AG04450 (cell line): ENCODE measurements around the gene SLC2A1. TPM values are rescaled to one million over a fixed set of nuclear protein-coding genes. Genes with fewer than 3 reads are reported as not detected.

Source experiments
- CTCF ChIA-PET: fragments of 300-600, 350-600 bp; formaldehyde crosslinking; extraction: SDS; loops from one replicate; lab custom pipeline; 2022; ENCODE audit warnings: antibody characterized with exemption, inconsistent platforms; lab: Charles Lee
- POLR2A ChIA-PET: fragments of 350-600 bp; formaldehyde crosslinking; extraction: SDS; loops from one replicate; lab custom pipeline; 2021; ENCODE audit warnings: antibody characterized with exemption, inconsistent platforms; lab: Yijun Ruan, JAX
- DNase-seq: peaks from one replicate; pipeline ENCODE4 v3.0.0-alpha.2; 2011; ENCODE audit warnings: low read depth, low spot score
- H3K27ac ChIP-seq: one replicate; pipeline ENCODE4 v1.5.1; 2012; ENCODE audit warnings: low read depth, low read length, control low read depth
- H3K27me3 ChIP-seq: one replicate; pipeline ENCODE4 v1.6.0; 2012; ENCODE audit warnings: low read length; ENCODE audit not compliant: control insufficient read depth, insufficient read depth
- H3K4me3 ChIP-seq: 2 replicates; pipeline ENCODE4 v1.5.1; 2011; ENCODE audit warnings: mild to moderate bottlenecking, low read depth, low read length, control low read depth
- H3K9me3 ChIP-seq: 2 replicates; pipeline ENCODE4 v1.5.1; 2012; ENCODE audit warnings: low read length; ENCODE audit not compliant: control insufficient read depth, insufficient read depth
- CTCF ChIP-seq: IDR thresholded peaks from 2 replicates; pipeline ENCODE4 v1.5.1; 2011; ENCODE audit warnings: low read depth, low read length, control low read depth, inconsistent platforms
- polyA plus RNA-seq: library from polyadenylated mRNA; depleted of rRNA; stranded (reverse); fragments of >200 nt; gene quantifications from 2 replicates; pipeline ENCODE4 v1.2.3, GENCODE V29; 2011

Gene SLC2A1
- polyA plus RNA-seq, 1 experiment, result 114 TPM

- Histone ChIP-seq H3K27me3 (no peaks in the 10 kb centered on the region), H3K27ac (peak overlapping the region; percentile 85), H3K9me3 (no peaks in the 10 kb centered on the region), H3K4me3 (no peak overlapping the region)
- TF ChIP-seq CTCF, result no peak
- POLR2A ChIA-PET, result interaction anchor here (0.6 to 3.1 kb wide), 3 partner anchors 8 to 198 kb away, joined by 3 to 20 read pairs (median 4); partner anchors contain the start of gene ZNF691
- DNase-seq, result no peak
- CTCF ChIA-PET, result interaction anchor here (3.5 kb wide), 1 partner anchor 109 kb away, joined by 16 read pairs; no protein-coding TSS in a partner anchor
Observed at GRCh38 chr1:42964044-42964812, 5.6 kb upstream of the SLC2A1 start.

GRCh38 chr1:42963378-42964043 is 4.8 kb upstream of the SLC2A1 start:
- Histone ChIP-seq H3K27me3 (no peaks in the 10 kb centered on the region), H3K27ac (peak overlapping the region; percentile 85), H3K9me3 (no peaks in the 10 kb centered on the region), H3K4me3 (no peak overlapping the region)
- peak; percentile 89 for DNase-seq
- CTCF ChIA-PET, result interaction anchor here (3.5 kb wide), 1 partner anchor 110 kb away, joined by 16 read pairs; no protein-coding TSS in a partner anchor
- no peak for TF ChIP-seq CTCF
- POLR2A ChIA-PET, result interaction anchor here (0.6 to 3.1 kb wide), 3 partner anchors 8 to 197 kb away, joined by 3 to 20 read pairs (median 4); partner anchors contain the start of gene ZNF691

- Histone ChIP-seq H3K27me3 (no peaks in the 10 kb centered on the region), H3K9me3 (peaks cover 1% of the 10 kb centered on the region; the same call in 1 of the 2 replicates), H3K27ac (peak overlapping the region; percentile 91), H3K4me3 (no peak overlapping the region)
- no peak for TF ChIP-seq CTCF
- POLR2A ChIA-PET, result interaction anchor here (0.6 to 3.1 kb wide), 8 partner anchors 9 to 196 kb away, joined by 3 to 20 read pairs (median 4); partner anchors contain the start of genes C1orf50, P3H1 and ZNF691
- DNase-seq, result no peak
- CTCF ChIA-PET, result interaction anchor here (3.5 kb wide), 1 partner anchor 111 kb away, joined by 16 read pairs; no protein-coding TSS in a partner anchor
Observed at GRCh38 chr1:42962641-42963377, 4.1 kb upstream of the SLC2A1 start.

GRCh38 chr1:42961312-42962091 is 2.8 kb upstream of the SLC2A1 start:
- peak overlapping the region; percentile 91 for H3K27ac ChIP-seq
- H3K9me3 ChIP-seq, result peaks cover 4% of the 10 kb centered on the region; the same call in 1 of the 2 replicates
- DNase-seq, result peak; percentile 63
- H3K27me3 ChIP-seq, result no peaks in the 10 kb centered on the region
- ChIA-PET CTCF (interaction anchor here (3.5 kb wide), 1 partner anchor 112 kb away, joined by 16 read pairs; no protein-coding TSS in a partner anchor), POLR2A (interaction anchor here (0.7 to 3.1 kb wide), 7 partner anchors 10 to 194 kb away, joined by 3 to 20 read pairs (median 4); partner anchors contain the start of genes C1orf50 and P3H1)
- TF ChIP-seq CTCF, result no peak
- no peak overlapping the region for H3K4me3 ChIP-seq
